Testis (tissue), 3 donors: ENCODE results near the gene ZKSCAN5. TPM values are rescaled to one million over a fixed set of nuclear protein-coding genes. Genes with fewer than 3 reads are reported as not detected.
"Not testable (repeated sequence)": the region's sequence is repeated elsewhere in the genome, so short reads cannot be mapped to it uniquely, and the experiment has no call there.

Source experiments
- DNase-seq: peaks from one replicate; pipeline ENCODE4 v3.0.0-alpha.2; 2019
- H3K27ac ChIP-seq, 2 donors: fragments of 200-600 bp; sonication (generic); one replicate each; pipeline ENCODE4 v1.5.1; 2019
- H3K27me3 ChIP-seq: fragments of 200-600 bp; sonication (generic); one replicate; pipeline ENCODE4 v1.5.1; 2019
- H3K36me3 ChIP-seq: fragments of 200-600 bp; sonication (generic); one replicate; pipeline ENCODE4 v1.5.1; 2017; ENCODE audit warnings: low read depth; ENCODE audit errors: missing control alignments
- H3K4me1 ChIP-seq: fragments of 200-600 bp; sonication (generic); one replicate; pipeline ENCODE4 v1.5.1; 2019
- H3K4me3 ChIP-seq, 2 donors: fragments of 200-600 bp; sonication (generic); one replicate each; pipeline ENCODE4 v1.5.1; 2017 to 2019
- H3K9me3 ChIP-seq: fragments of 200-600 bp; sonication (generic); one replicate; pipeline ENCODE4 v1.5.1; 2017
- CTCF ChIP-seq, 3 experiments: fragments of 450-650 bp in 2 of 3; fragments of 200-600 bp in 1 of 3; sonication (generic) in 1 of 3; IDR thresholded peaks; one replicate each; pipeline ENCODE4 v1.5.1; 2016 to 2019; ENCODE audit warnings: antibody characterized with exemption in 3 of 3, mild to moderate bottlenecking in 2 of 3, moderate library complexity in 1 of 3
- POLR2A ChIP-seq: fragments of 450-650 bp; IDR thresholded peaks from one replicate; pipeline ENCODE4 v1.6.1; 2017; ENCODE audit warnings: antibody characterized with exemption, mild to moderate bottlenecking, moderate library complexity
- WGBS, 2 donors: methylation state at CpG; one replicate each; pipeline ENCODE4 v1.1.5; 2018; 5-methylcytosine and 5-hydroxymethylcytosine counted together
- intact Hi-C: fragments of 100-400 bp; cut with DNase I; formaldehyde crosslinking; loops from one replicate; pipeline ENCODE4 v1.15.1; 2023; ENCODE audit warnings: low total_unique reads
- polyA plus RNA-seq: library from polyadenylated mRNA; stranded (reverse); fragments of 350-450 nt; fragmentation: Illumina TruSeq; extraction: RNeasy Lipid Tissue Mini Kit (QIAGEN cat#74804); gene quantifications from one replicate; pipeline ENCODE4 v1.2.3, GENCODE V29; 2014; ENCODE audit warnings: low read depth, low replicate concordance; ENCODE audit not compliant: insufficient read depth
- total RNA-seq, 2 donors: library from RNA; depleted of rRNA; stranded (reverse); fragments of >200 nt; gene quantifications; one replicate each; pipeline ENCODE4 v1.2.3, GENCODE V29; 2016

The ZKSCAN5 gene
- total and polyA plus RNA-seq, 3 donors from 2014 or later = 19.9 to 24.9 (median 24.7) TPM

GRCh38 chr7:99562114-99562784, 57.8 kb downstream of the ZKSCAN5 start:
- Histone ChIP-seq H3K9me3 (no peaks in the 10 kb centered on the region), H3K27me3 (no peaks in the 10 kb centered on the region), H3K4me3 (no peak overlapping the region), H3K36me3 (no peaks in the 10 kb centered on the region), H3K27ac (no peak overlapping the region), H3K4me1 (peaks cover 12% of the 10 kb centered on the region)
- WGBS, 2 donors = 81 to 83% methylated on average over 9 of the region's 9 CpGs
- DNase-seq = no peak
- intact Hi-C loops = no loop called here
- TF ChIP-seq POLR2A (no peak), CTCF (IDR thresholded peaks at IDR 0.05) (no peak)

GRCh38 chr7:99562832-99563231, 58.4 kb downstream of the ZKSCAN5 start:
- intact Hi-C loops = no loop called here
- TF ChIP-seq CTCF (IDR thresholded peaks at IDR 0.05) (no peak), POLR2A (no peak)
- no peak overlapping the region for H3K27ac ChIP-seq
- WGBS, 2 donors = 58 to 63% methylated on average over 2 of the region's 2 CpGs
- H3K36me3 ChIP-seq = no peaks in the 10 kb centered on the region
- H3K27me3 ChIP-seq = no peaks in the 10 kb centered on the region
- H3K4me1 ChIP-seq = peaks cover 8% of the 10 kb centered on the region
- no peak for DNase-seq
- H3K4me3 ChIP-seq = no peak overlapping the region
- H3K9me3 ChIP-seq = no peaks in the 10 kb centered on the region

- intact Hi-C loops = no loop called here
- DNase-seq = no peak
These were observed 59.2 kb downstream of the ZKSCAN5 start for GRCh38 chr7:99563650-99564049.

GRCh38 chr7:99568770-99569169, 64.3 kb downstream of the ZKSCAN5 start:
- H3K4me3 ChIP-seq, H3K9me3 ChIP-seq, H3K36me3 ChIP-seq, H3K27ac ChIP-seq, H3K27me3 ChIP-seq, DNase-seq, H3K4me1 ChIP-seq, intact Hi-C loops: not testable (repeated sequence)
- 91 to 98% methylated on average over 6 to 7 of the region's 7 CpGs for WGBS, 2 donors

More at GRCh38 chr7:99563650-99564049, 59.2 kb downstream of the ZKSCAN5 start:
- H3K36me3 ChIP-seq = no peaks in the 10 kb centered on the region
- peaks cover 8% of the 10 kb centered on the region for H3K4me1 ChIP-seq
- H3K4me3 ChIP-seq = no peak overlapping the region
- WGBS, 2 donors = 86 to 88% methylated on average over 10 of the region's 10 CpGs
- no peaks in the 10 kb centered on the region for H3K27me3 ChIP-seq
- no peak for TF ChIP-seq POLR2A
- no peak for TF ChIP-seq CTCF (IDR thresholded peaks at IDR 0.05)
- no peaks in the 10 kb centered on the region for H3K9me3 ChIP-seq
- no peak overlapping the region for H3K27ac ChIP-seq

GRCh38 chr7:99571768-99572167, 67.3 kb downstream of the ZKSCAN5 start:
- Histone ChIP-seq H3K4me3 (no peak overlapping the region), H3K36me3 (no peaks in the 10 kb centered on the region), H3K27ac (no peak overlapping the region), H3K27me3 (no peaks in the 10 kb centered on the region), H3K4me1 (no peaks in the 10 kb centered on the region), H3K9me3 (no peaks in the 10 kb centered on the region)
- DNase-seq = no peak
- TF ChIP-seq POLR2A (no peak), CTCF (IDR thresholded peaks at IDR 0.05) (no peak)
- intact Hi-C loops = no loop called here
- 92 to 97% methylated on average over 3 of the region's 3 CpGs for WGBS, 2 donors
